ENCODE measurements around the gene PRRC2C.

DNA sequence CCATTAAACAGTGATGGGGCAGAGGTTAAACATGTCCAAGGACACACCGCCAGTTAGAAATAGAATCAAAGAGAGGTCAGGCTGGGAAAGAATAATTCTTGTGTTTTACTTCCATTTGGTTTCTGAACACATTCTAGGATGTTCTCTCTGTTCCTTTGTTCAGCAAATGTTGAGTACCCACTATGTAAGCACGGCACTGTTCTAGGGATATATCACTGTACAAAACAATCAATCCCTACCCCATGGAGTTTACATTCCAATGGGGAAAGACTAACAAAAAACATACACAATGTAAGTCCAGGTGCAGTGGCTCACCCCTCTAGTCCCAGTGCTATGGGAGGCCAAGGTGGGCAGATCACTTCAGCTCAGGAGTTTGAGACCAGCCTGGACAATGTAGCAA, 142.9 kb downstream of the PRRC2C start:
- no peak for TF ChIP-seq EZH2 (IDR thresholded peaks at IDR 0.05; ENCODE audit: low read depth, unreplicated experiment)
- TF ChIP-seq, protein P1, sequence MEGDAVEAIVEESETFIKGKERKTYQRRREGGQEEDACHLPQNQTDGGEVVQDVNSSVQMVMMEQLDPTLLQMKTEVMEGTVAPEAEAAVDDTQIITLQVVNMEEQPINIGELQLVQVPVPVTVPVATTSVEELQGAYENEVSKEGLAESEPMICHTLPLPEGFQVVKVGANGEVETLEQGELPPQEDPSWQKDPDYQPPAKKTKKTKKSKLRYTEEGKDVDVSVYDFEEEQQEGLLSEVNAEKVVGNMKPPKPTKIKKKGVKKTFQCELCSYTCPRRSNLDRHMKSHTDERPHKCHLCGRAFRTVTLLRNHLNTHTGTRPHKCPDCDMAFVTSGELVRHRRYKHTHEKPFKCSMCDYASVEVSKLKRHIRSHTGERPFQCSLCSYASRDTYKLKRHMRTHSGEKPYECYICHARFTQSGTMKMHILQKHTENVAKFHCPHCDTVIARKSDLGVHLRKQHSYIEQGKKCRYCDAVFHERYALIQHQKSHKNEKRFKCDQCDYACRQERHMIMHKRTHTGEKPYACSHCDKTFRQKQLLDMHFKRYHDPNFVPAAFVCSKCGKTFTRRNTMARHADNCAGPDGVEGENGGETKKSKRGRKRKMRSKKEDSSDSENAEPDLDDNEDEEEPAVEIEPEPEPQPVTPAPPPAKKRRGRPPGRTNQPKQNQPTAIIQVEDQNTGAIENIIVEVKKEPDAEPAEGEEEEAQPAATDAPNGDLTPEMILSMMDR (conservative IDR thresholded peaks at IDR 0.05; ENCODE audit: low read depth in 2 of 2) = no peak
- no peak for TF ChIP-seq JUNB (IDR thresholded peaks at IDR 0.05; ENCODE audit: unreplicated experiment)
- TF ChIP-seq POLR2AphosphoS5 (IDR thresholded peaks at IDR 0.05; ENCODE audit: low read depth) = no peak
